Sigmoid colon (tissue), 7 donors: Measurements from ENCODE around the gene SPOCD1. TPM values are rescaled to one million over a fixed set of nuclear protein-coding genes. Genes with fewer than 3 reads are reported as not detected.

ENCODE experiments used
- DNase-seq: peaks from one replicate; pipeline ENCODE4 v3.0.0-alpha.2; 2019
- H3K27ac ChIP-seq, 4 donors: fragments of 200-600 bp; sonication (generic); one replicate each; pipeline ENCODE4 v1.5.1; 2016 to 2019; ENCODE audit warnings: mild to moderate bottlenecking in 1 of 4
- H3K27me3 ChIP-seq, 3 donors: fragments of 200-600 bp; sonication (generic); one replicate each; pipeline ENCODE4 v1.5.1; 2019; ENCODE audit warnings: mild to moderate bottlenecking in 1 of 3
- H3K36me3 ChIP-seq, 4 donors: fragments of 200-600 bp; sonication (generic); one replicate each; pipeline ENCODE4 v1.5.1; 2016 to 2019
- H3K4me1 ChIP-seq, 4 donors: fragments of 200-600 bp; sonication (generic); one replicate each; pipeline ENCODE4 v1.5.1; 2017 to 2019
- H3K4me3 ChIP-seq, 4 donors: fragments of 200-600 bp; sonication (generic); one replicate each; pipeline ENCODE4 v1.5.1; 2017 to 2019; ENCODE audit warnings: mild to moderate bottlenecking in 2 of 4, moderate library complexity in 1 of 4
- H3K9me3 ChIP-seq, 4 donors: fragments of 200-600 bp in 3 of 4; sonication (generic) in 3 of 4; one replicate each; pipeline versions ENCODE4 v1.5.1 to v1.6.1; 2013 to 2019
- CTCF ChIP-seq, 4 experiments: fragments of 450-650 bp in 3 of 4; fragments of 200-600 bp in 1 of 4; IDR thresholded peaks; one replicate each; pipeline ENCODE4 v1.5.1; 2016 to 2019; ENCODE audit warnings: antibody characterized with exemption in 4 of 4, mild to moderate bottlenecking in 3 of 4, moderate library complexity in 2 of 4
- EP300 ChIP-seq, 4 donors: sonication (generic); formaldehyde crosslinking; IDR thresholded peaks; one replicate each; pipeline ENCODE4 v1.6.1; 2017; ENCODE audit warnings: antibody characterized with exemption in 4 of 4
- POLR2A ChIP-seq, 2 donors: fragments of 450-650 bp; IDR thresholded peaks; one replicate each; pipeline ENCODE4 v1.6.1; 2016; ENCODE audit warnings: antibody characterized with exemption in 2 of 2, mild to moderate bottlenecking in 2 of 2, moderate library complexity in 2 of 2
- POLR2AphosphoS5 ChIP-seq, 4 donors: sonication (generic); formaldehyde crosslinking; IDR thresholded peaks; one replicate each; pipeline ENCODE4 v1.6.1; 2017; ENCODE audit warnings: antibody characterized with exemption in 4 of 4
- WGBS, 2 donors: extraction: QIAGEN DNeasy Blood & Tissue Kit; methylation state at CpG; one replicate each; pipeline ENCODE4 v1.1.7; 2013; 5-methylcytosine and 5-hydroxymethylcytosine counted together
- intact Hi-C: fragments of 100-400 bp; cut with DNase I; formaldehyde crosslinking; loops from one replicate; pipeline ENCODE4 v1.15.1; 2023
- polyA plus RNA-seq, 3 donors: library from polyadenylated mRNA; stranded (reverse); fragments of 200-250 nt; gene quantifications; one replicate each; pipeline ENCODE4 v1.2.3, GENCODE V29; 2013
- total RNA-seq, 4 donors: library from RNA; depleted of rRNA; stranded (reverse); fragments of >200 nt; gene quantifications; one replicate each; pipeline ENCODE4 v1.1.0, GENCODE V29; 2016
- donor health status: healthy with polysubstance abuse.
- donor health status: Bipolar disorder and iron deficiency.
- donor health status: healthy.

The SPOCD1 gene
- total RNA-seq (under 1 TPM in 2 of 4 donors, not detected in 2; 0.14 to 0.55 TPM), polyA plus RNA-seq (under 1 TPM in 1 of 3 donors, not detected in 2; 0.70 TPM)

GRCh38 chr1:31815752-31816500, at the start of gene SPOCD1:
Gene SPOCD1, minus strand, starts transcription at chr1:31816022. Its CDS starts 689 bp downstream, at chr1:31815333.
- DNase-seq, result peak; percentile 81
- intact Hi-C loops, result no loop called here
- Histone ChIP-seq H3K27ac (no peak within 1 kb of the TSS), H3K27me3 (no peaks in the 10 kb centered on the region), H3K4me1 (no peaks in the 10 kb centered on the region), H3K4me3 (no peak within 1 kb of the TSS), H3K36me3 (no peaks in the 10 kb centered on the region), H3K9me3 (no peaks in the 10 kb centered on the region)
- no peak for TF ChIP-seq POLR2AphosphoS5 (IDR thresholded peaks at IDR 0.05)
- peak in 3 of 4 experiments; percentile 37 to 48 (median 46) for TF ChIP-seq CTCF (IDR thresholded peaks at IDR 0.05)
- 23 to 53% methylated on average over 23 of the region's 23 CpGs for WGBS, 2 donors

- intact Hi-C loops, result no loop called here
- TF ChIP-seq POLR2A (IDR thresholded peaks at IDR 0.05) (no peak), EP300 (IDR thresholded peaks at IDR 0.05) (no peak), CTCF (IDR thresholded peaks at IDR 0.05) (no peak), POLR2AphosphoS5 (IDR thresholded peaks at IDR 0.05) (no peak)
- H3K4me3 ChIP-seq, result no peak overlapping the region
- no peak overlapping the region for H3K27ac ChIP-seq
- H3K9me3 ChIP-seq, result no peaks in the 10 kb centered on the region
- no peaks in the 10 kb centered on the region for H3K27me3 ChIP-seq
- WGBS, 2 donors, result 93 to 97% methylated on average over 4 of the region's 4 CpGs
- H3K4me1 ChIP-seq, result no peaks in the 10 kb centered on the region
- no peaks in the 10 kb centered on the region for H3K36me3 ChIP-seq
- no peak for DNase-seq
Measured at GRCh38 chr1:31862071-31862470, 46.2 kb upstream of the SPOCD1 start.

- Histone ChIP-seq H3K27me3 (no peaks in the 10 kb centered on the region), H3K4me1 (no peaks in the 10 kb centered on the region), H3K27ac (no peak overlapping the region), H3K9me3 (no peaks in the 10 kb centered on the region), H3K4me3 (no peak overlapping the region), H3K36me3 (no peaks in the 10 kb centered on the region)
- intact Hi-C loops, result no loop called here
- 89 to 91% methylated on average over 5 of the region's 5 CpGs for WGBS, 2 donors
- TF ChIP-seq POLR2AphosphoS5 (IDR thresholded peaks at IDR 0.05) (no peak), EP300 (IDR thresholded peaks at IDR 0.05) (no peak), POLR2A (IDR thresholded peaks at IDR 0.05) (no peak), CTCF (IDR thresholded peaks at IDR 0.05) (no peak)
- no peak for DNase-seq
Measured at GRCh38 chr1:31861346-31861745, 45.5 kb upstream of the SPOCD1 start.

- no peak overlapping the region for H3K27ac ChIP-seq
- no peaks in the 10 kb centered on the region for H3K27me3 ChIP-seq
- no peaks in the 10 kb centered on the region for H3K4me1 ChIP-seq
- H3K4me3 ChIP-seq, result no peak overlapping the region
- DNase-seq, result no peak
- TF ChIP-seq POLR2AphosphoS5 (IDR thresholded peaks at IDR 0.05) (no peak), EP300 (IDR thresholded peaks at IDR 0.05) (no peak), CTCF (IDR thresholded peaks at IDR 0.05) (no peak), POLR2A (IDR thresholded peaks at IDR 0.05) (no peak)
- H3K36me3 ChIP-seq, result no peaks in the 10 kb centered on the region
- no peaks in the 10 kb centered on the region for H3K9me3 ChIP-seq
- 87 to 91% methylated on average over 7 of the region's 7 CpGs for WGBS, 2 donors
- intact Hi-C loops, result no loop called here
Measured at GRCh38 chr1:31860581-31860980, 44.8 kb upstream of the SPOCD1 start.

GRCh38 chr1:31859719-31860118, 43.9 kb upstream of the SPOCD1 start:
- WGBS, 2 donors, result 99 to 100% methylated on average over 2 of the region's 2 CpGs
- no peaks in the 10 kb centered on the region for H3K36me3 ChIP-seq
- H3K4me3 ChIP-seq, result no peak overlapping the region
- H3K27ac ChIP-seq, result no peak overlapping the region
- no peaks in the 10 kb centered on the region for H3K9me3 ChIP-seq
- DNase-seq, result no peak
- no peaks in the 10 kb centered on the region for H3K27me3 ChIP-seq
- no peaks in the 10 kb centered on the region for H3K4me1 ChIP-seq
- no peak for TF ChIP-seq POLR2A (IDR thresholded peaks at IDR 0.05)
- TF ChIP-seq EP300 (IDR thresholded peaks at IDR 0.05), result no peak
- no peak for TF ChIP-seq POLR2AphosphoS5 (IDR thresholded peaks at IDR 0.05)
- TF ChIP-seq CTCF (IDR thresholded peaks at IDR 0.05), result no peak
- intact Hi-C loops, result no loop called here
